Measurements from ENCODE around the gene CABP5. TPM values are rescaled to one million over a fixed set of nuclear protein-coding genes. Genes with fewer than 3 reads are reported as not detected.

The CABP5 gene
- total RNA-seq, 1 experiment from 2014 or later: not detected

DNA sequence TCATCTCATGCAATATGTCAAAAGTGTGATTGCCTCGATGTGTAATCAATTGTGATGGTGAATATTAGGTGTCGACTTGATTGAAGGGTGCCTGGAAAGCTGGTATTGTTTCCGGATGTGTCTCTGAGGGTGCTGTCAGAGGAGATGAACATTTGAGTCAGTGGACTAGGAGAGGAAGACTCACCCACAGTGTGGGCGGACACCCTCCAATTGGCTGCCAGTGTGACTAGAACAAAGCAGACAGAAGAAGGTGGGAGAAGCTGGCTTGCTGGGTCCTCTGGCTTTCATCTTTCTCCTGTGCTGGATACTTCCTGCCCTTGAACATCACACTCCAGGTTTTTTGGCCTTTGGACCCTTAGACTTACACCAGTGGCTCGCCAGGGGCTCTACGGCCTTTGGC is 15.5 kb upstream of the CABP5 start:
- Mint-ChIP-seq H3K4me1 (ENCODE audit: insufficient read depth, unreplicated experiment) (no peaks in the 10 kb centered on the region), H3K27me3 (ENCODE audit: insufficient read depth, unreplicated experiment) (no peaks in the 10 kb centered on the region), H3K36me3 (ENCODE audit: insufficient read depth, unreplicated experiment) (no peaks in the 10 kb centered on the region), H3K9me3 (ENCODE audit: unreplicated experiment) (no peaks in the 10 kb centered on the region), H3K27ac (ENCODE audit: low read depth, unreplicated experiment) (no peak overlapping the region), H3K4me3 (ENCODE audit: unreplicated experiment) (no peak overlapping the region)
- DNase-seq (ENCODE audit: unreplicated experiment): no peak
- intact Hi-C loops (cut with micrococcal nuclease): no loop called here
- CTCF ChIA-PET: interaction anchor here (0.7 kb wide), 1 partner anchor 212 kb away, joined by 3 read pairs; no protein-coding TSS in a partner anchor
- POLR2A ChIA-PET: no interaction called here
- no TSS peak for BruUV-seq (replicated peaks)
- TF ChIP-seq, protein P1, sequence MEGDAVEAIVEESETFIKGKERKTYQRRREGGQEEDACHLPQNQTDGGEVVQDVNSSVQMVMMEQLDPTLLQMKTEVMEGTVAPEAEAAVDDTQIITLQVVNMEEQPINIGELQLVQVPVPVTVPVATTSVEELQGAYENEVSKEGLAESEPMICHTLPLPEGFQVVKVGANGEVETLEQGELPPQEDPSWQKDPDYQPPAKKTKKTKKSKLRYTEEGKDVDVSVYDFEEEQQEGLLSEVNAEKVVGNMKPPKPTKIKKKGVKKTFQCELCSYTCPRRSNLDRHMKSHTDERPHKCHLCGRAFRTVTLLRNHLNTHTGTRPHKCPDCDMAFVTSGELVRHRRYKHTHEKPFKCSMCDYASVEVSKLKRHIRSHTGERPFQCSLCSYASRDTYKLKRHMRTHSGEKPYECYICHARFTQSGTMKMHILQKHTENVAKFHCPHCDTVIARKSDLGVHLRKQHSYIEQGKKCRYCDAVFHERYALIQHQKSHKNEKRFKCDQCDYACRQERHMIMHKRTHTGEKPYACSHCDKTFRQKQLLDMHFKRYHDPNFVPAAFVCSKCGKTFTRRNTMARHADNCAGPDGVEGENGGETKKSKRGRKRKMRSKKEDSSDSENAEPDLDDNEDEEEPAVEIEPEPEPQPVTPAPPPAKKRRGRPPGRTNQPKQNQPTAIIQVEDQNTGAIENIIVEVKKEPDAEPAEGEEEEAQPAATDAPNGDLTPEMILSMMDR (IDR thresholded peaks at IDR 0.05; ENCODE audit: unreplicated experiment): no peak

- ChIA-PET POLR2A (no interaction called here), CTCF (interaction anchor here (0.6 kb wide), 1 partner anchor 53 kb away, joined by 3 read pairs; no protein-coding TSS in a partner anchor)
- no peak overlapping the region for H3K27ac Mint-ChIP-seq (ENCODE audit: low read depth, unreplicated experiment)
- peaks cover 40% of the 10 kb centered on the region for H3K27me3 Mint-ChIP-seq (ENCODE audit: insufficient read depth, unreplicated experiment)
- TF ChIP-seq, protein P1 (IDR thresholded peaks at IDR 0.05; ENCODE audit: unreplicated experiment): no peak
- peak; percentile 70 for DNase-seq (ENCODE audit: unreplicated experiment)
- no peaks in the 10 kb centered on the region for H3K36me3 Mint-ChIP-seq (ENCODE audit: insufficient read depth, unreplicated experiment)
- H3K4me3 Mint-ChIP-seq (ENCODE audit: unreplicated experiment): no peak overlapping the region
- no peaks in the 10 kb centered on the region for H3K4me1 Mint-ChIP-seq (ENCODE audit: insufficient read depth, unreplicated experiment)
- no peaks in the 10 kb centered on the region for H3K9me3 Mint-ChIP-seq (ENCODE audit: unreplicated experiment)
- BruUV-seq (replicated peaks): no TSS peak
- intact Hi-C loops (cut with micrococcal nuclease): no loop called here
Measured at GRCh38 chr19:48053856-48054255, 10.0 kb upstream of the CABP5 start.

GRCh38 chr19:48053076-48053475 is 9.2 kb upstream of the CABP5 start:
- BruUV-seq (replicated peaks): no TSS peak
- H3K36me3 Mint-ChIP-seq (ENCODE audit: insufficient read depth, unreplicated experiment): no peaks in the 10 kb centered on the region
- no peaks in the 10 kb centered on the region for H3K9me3 Mint-ChIP-seq (ENCODE audit: unreplicated experiment)
- peaks cover 48% of the 10 kb centered on the region for H3K27me3 Mint-ChIP-seq (ENCODE audit: insufficient read depth, unreplicated experiment)
- TF ChIP-seq, protein P1 (IDR thresholded peaks at IDR 0.05; ENCODE audit: unreplicated experiment): no peak
- no peak overlapping the region for H3K27ac Mint-ChIP-seq (ENCODE audit: low read depth, unreplicated experiment)
- no peak overlapping the region for H3K4me3 Mint-ChIP-seq (ENCODE audit: unreplicated experiment)
- intact Hi-C loops (cut with micrococcal nuclease): no loop called here
- ChIA-PET CTCF (no interaction called here), POLR2A (no interaction called here)
- DNase-seq (ENCODE audit: unreplicated experiment): no peak
- H3K4me1 Mint-ChIP-seq (ENCODE audit: insufficient read depth, unreplicated experiment): no peaks in the 10 kb centered on the region

GRCh38 chr19:48051335-48052033 is 7.6 kb upstream of the CABP5 start:
- Mint-ChIP-seq H3K27ac (ENCODE audit: low read depth, unreplicated experiment) (no peak overlapping the region), H3K4me3 (ENCODE audit: unreplicated experiment) (no peak overlapping the region), H3K27me3 (ENCODE audit: insufficient read depth, unreplicated experiment) (peaks cover 59% of the 10 kb centered on the region), H3K36me3 (ENCODE audit: insufficient read depth, unreplicated experiment) (no peaks in the 10 kb centered on the region), H3K4me1 (ENCODE audit: insufficient read depth, unreplicated experiment) (no peaks in the 10 kb centered on the region), H3K9me3 (ENCODE audit: unreplicated experiment) (no peaks in the 10 kb centered on the region)
- CTCF ChIA-PET: interaction anchor here (0.6 kb wide), 1 partner anchor 260 kb away, joined by 5 read pairs; no protein-coding TSS in a partner anchor
- POLR2A ChIA-PET: no interaction called here
- no peak for DNase-seq (ENCODE audit: unreplicated experiment)
- no TSS peak for BruUV-seq (replicated peaks)
- TF ChIP-seq, protein P1 (IDR thresholded peaks at IDR 0.05; ENCODE audit: unreplicated experiment): no peak
- intact Hi-C loops (cut with micrococcal nuclease): no loop called here

Data from MCF 10A (cell line).